A673 (cell line): Measurements from ENCODE around the gene HSPG2. TPM values are rescaled to one million over a fixed set of nuclear protein-coding genes. Genes with fewer than 3 reads are reported as not detected.

Source experiments
- BruUV-seq: library from RNA; stranded (reverse); fragments of 400-500 nt; replicated peaks from 2 replicates; lab custom pipeline; 2021; lab: Mats Ljungman, UMichigan
- CTCF ChIA-PET: fragments of 300-600 bp; sonication (Branson Sonifier 250); formaldehyde crosslinking; loops from one replicate; lab custom pipeline; 2022; ENCODE audit warnings: antibody characterized with exemption; lab: Charles Lee
- POLR2A ChIA-PET: fragments of 300-600 bp; sonication (Branson Sonifier 250); formaldehyde crosslinking; loops from one replicate; lab custom pipeline; 2022; ENCODE audit warnings: antibody characterized with exemption; ENCODE audit not compliant: low non-redundant PET; lab: Charles Lee
- DNase-seq: peaks from one replicate; pipeline ENCODE4 v3.0.0-alpha.2; 2015; ENCODE audit warnings: low spot score
- H3K27ac ChIP-seq: fragments of 200-600 bp; sonication (generic); 2 replicates; pipeline ENCODE4 v1.5.1; 2016; ENCODE audit warnings: mixed run types, low read depth, mild to moderate bottlenecking, mixed read lengths, antibody characterized with exemption, low read length; ENCODE audit not compliant: poor library complexity, severe bottlenecking
- H3K27me3 ChIP-seq: fragments of 200-600 bp; sonication (generic); replicated peaks from 2 replicates; pipeline ENCODE4 v1.6.1; 2017; ENCODE audit warnings: mixed run types, low read depth, mild to moderate bottlenecking, mixed read lengths, antibody characterized with exemption, low read length; ENCODE audit not compliant: insufficient read depth, poor library complexity
- H3K36me3 ChIP-seq: fragments of 200-600 bp; sonication (generic); 2 replicates; pipeline ENCODE4 v1.6.1; 2016; ENCODE audit warnings: mixed run types, mild to moderate bottlenecking, mixed read lengths, antibody characterized with exemption, low read length; ENCODE audit not compliant: insufficient read depth, poor library complexity, severe bottlenecking
- H3K4me1 ChIP-seq: fragments of 200-600 bp; sonication (generic); 2 replicates; pipeline ENCODE4 v1.6.1; 2017; ENCODE audit warnings: mixed run types, mild to moderate bottlenecking, mixed read lengths, antibody characterized with exemption, low read length; ENCODE audit not compliant: insufficient read depth, poor library complexity, severe bottlenecking
- H3K4me3 ChIP-seq: fragments of 200-600 bp; sonication (generic); 2 replicates; pipeline ENCODE4 v1.5.1; 2016; ENCODE audit warnings: low read depth, mixed run types, mild to moderate bottlenecking, mixed read lengths, low read length; ENCODE audit not compliant: poor library complexity, severe bottlenecking
- H3K9me3 ChIP-seq: fragments of 200-600 bp; sonication (generic); 2 replicates; pipeline ENCODE4 v1.6.1; 2016; ENCODE audit warnings: mixed run types, low read depth, mild to moderate bottlenecking, mixed read lengths, antibody characterized with exemption, low read length; ENCODE audit not compliant: poor library complexity, severe bottlenecking
- CTCF ChIP-seq: fragments of 300-800, 200-600 bp; sonication (generic); conservative IDR thresholded peaks from 2 replicates; pipeline ENCODE4 v1.5.1; 2017; ENCODE audit warnings: low read depth, mild to moderate bottlenecking, antibody characterized with exemption, low read length, moderate library complexity, mixed read lengths
- EZH2 ChIP-seq: fragments of 200-600 bp; sonication (generic); IDR thresholded peaks from 2 replicates; pipeline ENCODE4 v1.6.1; 2017; ENCODE audit warnings: borderline replicate concordance, low read depth, mild to moderate bottlenecking, mixed read lengths, antibody characterized with exemption, low read length; ENCODE audit not compliant: poor library complexity, severe bottlenecking
- intact Hi-C: fragments of 100-400 bp; cut with micrococcal nuclease; formaldehyde crosslinking; loops from one replicate; pipeline ENCODE4 v1.10.0; 2022; ENCODE audit not compliant: unreplicated experiment
- total RNA-seq: library from RNA; stranded (reverse); gene quantifications from 2 replicates; pipeline ENCODE4 v1.2.3, GENCODE V29; 2021

HSPG2 gene
- total RNA-seq, 1 experiment from 2014 or later, result 10.4 TPM

DNA sequence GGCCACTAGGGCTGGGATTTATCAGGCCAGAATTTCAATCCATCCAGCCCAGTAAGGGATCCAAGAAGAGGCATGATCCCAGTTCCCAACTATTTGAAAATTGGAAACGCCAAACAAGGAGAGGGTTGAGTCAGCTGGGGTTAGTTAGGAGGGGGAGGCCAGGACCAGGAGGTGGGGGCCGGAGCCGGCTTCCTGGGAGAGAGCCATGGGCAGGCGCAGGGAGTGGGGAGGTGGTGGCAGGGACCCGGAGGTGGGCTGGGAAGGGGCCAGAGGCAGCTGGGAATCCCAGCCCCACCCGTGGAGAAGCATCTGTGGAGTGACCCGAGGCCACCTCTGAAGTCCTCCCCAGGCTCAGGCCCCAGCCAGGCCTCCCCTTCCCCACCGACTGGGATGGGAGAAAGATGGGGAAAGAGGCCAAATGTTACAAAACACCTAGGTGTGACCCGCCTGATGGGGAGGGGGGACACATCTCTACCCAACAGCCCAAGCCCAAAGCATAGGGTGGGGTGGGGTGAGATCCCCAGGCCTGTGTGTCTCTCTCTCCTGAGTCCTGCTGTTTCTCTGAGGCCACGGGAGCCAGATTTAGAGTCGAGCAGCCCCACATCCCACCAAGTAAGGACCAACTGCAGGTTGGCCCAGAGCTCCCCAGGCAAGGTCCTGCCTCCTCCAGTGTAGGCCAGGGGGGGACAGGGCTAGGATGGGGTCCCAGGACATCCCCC is 10.1 kb downstream of the HSPG2 start:
- TF ChIP-seq EZH2 (no peak), CTCF (no peak)
- POLR2A ChIA-PET, result no interaction called here
- intact Hi-C loops, result no loop called here
- Histone ChIP-seq H3K9me3 (no peaks in the 10 kb centered on the region), H3K4me1 (no peaks in the 10 kb centered on the region), H3K27me3 (no peaks in the 10 kb centered on the region), H3K36me3 (no peaks in the 10 kb centered on the region), H3K27ac (no peak overlapping the region), H3K4me3 (no peak overlapping the region)
- no peak for DNase-seq
- BruUV-seq, result no TSS peak
- CTCF ChIA-PET, result no interaction called here

- no peak overlapping the region for H3K4me3 ChIP-seq
- H3K36me3 ChIP-seq, result no peaks in the 10 kb centered on the region
- no TSS peak for BruUV-seq
- ChIA-PET CTCF (no interaction called here), POLR2A (no interaction called here)
- no peak for DNase-seq
- no peak for TF ChIP-seq EZH2
- no peak for TF ChIP-seq CTCF
- no peaks in the 10 kb centered on the region for H3K27me3 ChIP-seq
- no peaks in the 10 kb centered on the region for H3K4me1 ChIP-seq
- intact Hi-C loops, result no loop called here
- no peaks in the 10 kb centered on the region for H3K9me3 ChIP-seq
- no peak overlapping the region for H3K27ac ChIP-seq
These were observed 11.0 kb downstream of the HSPG2 start for GRCh38 chr1:21926065-21926464.

- H3K27me3 ChIP-seq, result no peaks in the 10 kb centered on the region
- ChIA-PET CTCF (no interaction called here), POLR2A (no interaction called here)
- no peak overlapping the region for H3K27ac ChIP-seq
- intact Hi-C loops, result no loop called here
- DNase-seq, result no peak
- H3K4me1 ChIP-seq, result no peaks in the 10 kb centered on the region
- no peak overlapping the region for H3K4me3 ChIP-seq
- no peaks in the 10 kb centered on the region for H3K36me3 ChIP-seq
- BruUV-seq, result no TSS peak
- H3K9me3 ChIP-seq, result no peaks in the 10 kb centered on the region
- no peak for TF ChIP-seq EZH2
- TF ChIP-seq CTCF, result no peak
These were observed 11.7 kb downstream of the HSPG2 start for GRCh38 chr1:21925334-21925940.
